Activated CD8-positive, alpha-beta memory T cell treated with anti-CD3 and anti-CD28 coated beads for 1 hour (primary cell): ENCODE results near the gene HOMER1.
"Not testable (repeated sequence)": the region's sequence is repeated elsewhere in the genome, so short reads cannot be mapped to it uniquely, and the experiment has no call there.

Experiments
- DNase-seq, 2 donors: peaks; one replicate each; pipeline ENCODE4 v3.0.0-alpha.2; 2020; ENCODE audit warnings: low read depth in 1 of 2; ENCODE audit errors: extremely low read depth in 1 of 2

Gene HOMER1

GRCh38 chr5:79517601-79518000, 3.7 kb upstream of the HOMER1 start:
- no peak for DNase-seq

- no peak for DNase-seq
Measured at GRCh38 chr5:79516986-79517385, 3.1 kb upstream of the HOMER1 start.

- DNase-seq, result not testable (repeated sequence)
Measured at GRCh38 chr5:79516331-79516730, 2.4 kb upstream of the HOMER1 start.

- peak; percentile 80 to 90 for DNase-seq
Measured at GRCh38 chr5:79514391-79515105, 614 bp upstream of the HOMER1 start.

- DNase-seq, result no peak
Measured at GRCh38 chr5:79513308-79513703, 628 bp downstream of the HOMER1 start.

GRCh38 chr5:79512471-79513307, 1.2 kb downstream of the HOMER1 start:
- no peak for DNase-seq

- DNase-seq, result no peak
Measured at GRCh38 chr5:79512049-79512448, 1.9 kb downstream of the HOMER1 start.

GRCh38 chr5:79510638-79511037, 3.3 kb downstream of the HOMER1 start:
- DNase-seq, result no peak

- no peak for DNase-seq
Measured at GRCh38 chr5:79509244-79509885, 4.6 kb downstream of the HOMER1 start.

- DNase-seq, result no peak
Measured at GRCh38 chr5:79508794-79509193, 5.1 kb downstream of the HOMER1 start.

GRCh38 chr5:79508354-79508753, 5.6 kb downstream of the HOMER1 start:
- DNase-seq, result no peak

- no peak for DNase-seq
Measured at GRCh38 chr5:79507251-79508205, 6.4 kb downstream of the HOMER1 start.

- DNase-seq, result no peak
Measured at GRCh38 chr5:79505138-79505537, 8.8 kb downstream of the HOMER1 start.

- DNase-seq, result no peak
Measured at GRCh38 chr5:79503794-79504495, 10.0 kb downstream of the HOMER1 start.

GRCh38 chr5:79499640-79500273, 14.2 kb downstream of the HOMER1 start:
- no peak for DNase-seq

GRCh38 chr5:79495311-79495710, 18.6 kb downstream of the HOMER1 start:
- no peak for DNase-seq

- DNase-seq, result no peak
Measured at GRCh38 chr5:79493596-79494345, 20.2 kb downstream of the HOMER1 start.

GRCh38 chr5:79491690-79492317, 22.1 kb downstream of the HOMER1 start:
- DNase-seq, result no peak
